C4-2B (cell line): ENCODE results near the gene FDCSP.

Experiments
- ZFX ChIP-seq: fragments of 450-650 bp; IDR thresholded peaks from 2 replicates; pipeline ENCODE4 v1.6.1; 2017
- TF ChIP-seq, protein P1 (sequence below): fragments of 450-650 bp; conservative IDR thresholded peaks from 2 replicates; pipeline ENCODE4 v1.5.1; 2017; ENCODE audit warnings: mild to moderate bottlenecking

DNA sequence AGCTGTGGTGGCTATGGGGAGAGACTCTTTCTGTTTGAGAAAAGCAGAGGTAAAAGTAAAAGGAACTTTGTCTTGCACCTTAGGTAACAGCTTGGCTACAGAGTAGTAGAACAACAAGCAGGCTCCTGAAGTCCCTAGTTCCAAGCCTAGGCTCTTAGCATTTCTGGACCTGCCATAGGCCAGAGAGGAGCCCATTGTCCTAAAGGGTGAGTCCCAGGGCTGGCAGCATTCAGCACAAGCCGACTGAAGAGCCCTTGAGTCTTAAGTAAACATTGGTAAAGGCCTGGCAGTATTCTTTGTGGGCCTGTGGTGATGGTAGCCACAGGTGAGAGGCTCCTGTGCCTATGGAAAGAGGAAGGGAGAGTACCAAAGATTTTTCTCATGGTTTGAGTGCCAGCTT, 54.6 kb downstream of the FDCSP start:
- TF ChIP-seq, protein P1, sequence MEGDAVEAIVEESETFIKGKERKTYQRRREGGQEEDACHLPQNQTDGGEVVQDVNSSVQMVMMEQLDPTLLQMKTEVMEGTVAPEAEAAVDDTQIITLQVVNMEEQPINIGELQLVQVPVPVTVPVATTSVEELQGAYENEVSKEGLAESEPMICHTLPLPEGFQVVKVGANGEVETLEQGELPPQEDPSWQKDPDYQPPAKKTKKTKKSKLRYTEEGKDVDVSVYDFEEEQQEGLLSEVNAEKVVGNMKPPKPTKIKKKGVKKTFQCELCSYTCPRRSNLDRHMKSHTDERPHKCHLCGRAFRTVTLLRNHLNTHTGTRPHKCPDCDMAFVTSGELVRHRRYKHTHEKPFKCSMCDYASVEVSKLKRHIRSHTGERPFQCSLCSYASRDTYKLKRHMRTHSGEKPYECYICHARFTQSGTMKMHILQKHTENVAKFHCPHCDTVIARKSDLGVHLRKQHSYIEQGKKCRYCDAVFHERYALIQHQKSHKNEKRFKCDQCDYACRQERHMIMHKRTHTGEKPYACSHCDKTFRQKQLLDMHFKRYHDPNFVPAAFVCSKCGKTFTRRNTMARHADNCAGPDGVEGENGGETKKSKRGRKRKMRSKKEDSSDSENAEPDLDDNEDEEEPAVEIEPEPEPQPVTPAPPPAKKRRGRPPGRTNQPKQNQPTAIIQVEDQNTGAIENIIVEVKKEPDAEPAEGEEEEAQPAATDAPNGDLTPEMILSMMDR, result no peak
- TF ChIP-seq ZFX, result no peak
